Body of pancreas (tissue), 4 donors: ENCODE measurements around the gene KDR.

Source experiments
- POLR2A ChIP-seq, 3 donors: fragments of 450-650 bp; IDR thresholded peaks; one replicate each; pipeline ENCODE4 v1.6.1; 2016; ENCODE audit warnings: antibody characterized with exemption in 3 of 3, mild to moderate bottlenecking in 2 of 3
- TF ChIP-seq, protein P1 (sequence below), 7 experiments: fragments of 450-650 bp in 4 of 7; fragments of 200-600 bp in 3 of 7; sonication (generic) in 3 of 7; IDR thresholded peaks; one replicate each; pipeline ENCODE4 v1.5.1; 2016 to 2019; ENCODE audit warnings: antibody characterized with exemption in 7 of 7

DNA sequence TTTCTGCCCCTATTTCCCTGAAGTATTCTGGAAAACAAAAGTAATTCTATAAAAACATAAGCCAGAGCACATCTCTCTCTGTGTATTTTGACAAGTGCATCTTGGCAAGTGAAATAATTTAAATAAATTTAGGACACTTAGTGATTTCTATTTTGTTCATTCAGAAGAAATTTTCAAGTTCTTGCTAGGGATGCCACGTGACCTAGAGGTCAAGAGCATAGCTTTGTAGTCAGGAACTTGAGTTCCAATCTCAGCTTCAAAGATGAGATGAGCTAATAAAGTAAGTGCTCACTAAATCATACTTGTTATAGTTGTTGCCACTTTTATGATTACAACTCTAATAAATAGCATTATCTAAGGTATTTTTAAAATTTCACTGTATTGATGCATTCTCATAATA lies 13.8 kb downstream of the KDR start:
- TF ChIP-seq, protein P1, sequence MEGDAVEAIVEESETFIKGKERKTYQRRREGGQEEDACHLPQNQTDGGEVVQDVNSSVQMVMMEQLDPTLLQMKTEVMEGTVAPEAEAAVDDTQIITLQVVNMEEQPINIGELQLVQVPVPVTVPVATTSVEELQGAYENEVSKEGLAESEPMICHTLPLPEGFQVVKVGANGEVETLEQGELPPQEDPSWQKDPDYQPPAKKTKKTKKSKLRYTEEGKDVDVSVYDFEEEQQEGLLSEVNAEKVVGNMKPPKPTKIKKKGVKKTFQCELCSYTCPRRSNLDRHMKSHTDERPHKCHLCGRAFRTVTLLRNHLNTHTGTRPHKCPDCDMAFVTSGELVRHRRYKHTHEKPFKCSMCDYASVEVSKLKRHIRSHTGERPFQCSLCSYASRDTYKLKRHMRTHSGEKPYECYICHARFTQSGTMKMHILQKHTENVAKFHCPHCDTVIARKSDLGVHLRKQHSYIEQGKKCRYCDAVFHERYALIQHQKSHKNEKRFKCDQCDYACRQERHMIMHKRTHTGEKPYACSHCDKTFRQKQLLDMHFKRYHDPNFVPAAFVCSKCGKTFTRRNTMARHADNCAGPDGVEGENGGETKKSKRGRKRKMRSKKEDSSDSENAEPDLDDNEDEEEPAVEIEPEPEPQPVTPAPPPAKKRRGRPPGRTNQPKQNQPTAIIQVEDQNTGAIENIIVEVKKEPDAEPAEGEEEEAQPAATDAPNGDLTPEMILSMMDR (IDR thresholded peaks at IDR 0.05), result no peak
- TF ChIP-seq POLR2A (IDR thresholded peaks at IDR 0.05), result no peak
